CD14-positive monocyte (primary cell): ENCODE data around the gene SCART1. TPM values are rescaled to one million over a fixed set of nuclear protein-coding genes. Genes with fewer than 3 reads are reported as not detected.
A peak's percentile ranks its signal among the peaks of the same experiment; 100 is the strongest.

ENCODE experiments used
- DNase-seq, 3 donors: peaks; one replicate each; pipeline ENCODE4 v3.0.0-alpha.2; 2011 to 2022
- H2AFZ ChIP-seq: 2 replicates; pipeline ENCODE4 v1.6.0; 2012; ENCODE audit warnings: mild to moderate bottlenecking, low read depth, low read length, inconsistent platforms; ENCODE audit not compliant: insufficient read depth, poor library complexity, severe bottlenecking
- H3K27ac ChIP-seq, 2 donors: 1 replicate in 1 of 2; 2 replicates in 1 of 2; pipeline ENCODE4 v1.5.1; 2012 to 2013; ENCODE audit warnings: low read length in 2 of 2, control low read depth in 1 of 2, inconsistent platforms in 1 of 2, low read depth in 1 of 2, mild to moderate bottlenecking in 1 of 2
- H3K27me3 ChIP-seq, 2 donors: one replicate each; pipeline versions ENCODE4 v1.6.0 to v1.6.1; 2011 to 2013; ENCODE audit warnings: low read length in 2 of 2; ENCODE audit not compliant: control insufficient read depth in 2 of 2, insufficient read depth in 2 of 2
- H3K36me3 ChIP-seq, 2 donors: replicated peaks in 1 of 2; 1 replicate in 1 of 2; 2 replicates in 1 of 2; pipeline versions ENCODE4 v1.5.1 to v1.6.1; 2012 to 2013; ENCODE audit warnings: low read length in 2 of 2, control low read depth in 1 of 2, inconsistent platforms in 1 of 2, mild to moderate bottlenecking in 1 of 2; ENCODE audit not compliant: insufficient read depth in 2 of 2, control insufficient read depth in 1 of 2
- H3K4me1 ChIP-seq, 2 donors: 1 replicate in 1 of 2; 2 replicates in 1 of 2; pipeline versions ENCODE4 v1.5.1 to v1.6.1; 2012 to 2013; ENCODE audit warnings: low read length in 2 of 2, control low read depth in 1 of 2, inconsistent platforms in 1 of 2, mild to moderate bottlenecking in 1 of 2, moderate library complexity in 1 of 2; ENCODE audit not compliant: insufficient read depth in 2 of 2, control insufficient read depth in 1 of 2
- H3K4me2 ChIP-seq: replicated peaks from 2 replicates; pipeline ENCODE3; 2012; ENCODE audit warnings: low read length, moderate library complexity, mild to moderate bottlenecking; ENCODE audit not compliant: poor library complexity, severe bottlenecking; ENCODE audit errors: extremely low read depth
- H3K4me3 ChIP-seq, 3 experiments: fragments of 200-600 bp in 1 of 3; sonication (generic) in 1 of 3; replicated peaks in 1 of 3; 1 replicate in 2 of 3; 2 replicates in 1 of 3; pipeline ENCODE4 v1.5.1; 2011 to 2013; ENCODE audit warnings: low read length in 3 of 3, mild to moderate bottlenecking in 3 of 3, control low read depth in 2 of 3, low read depth in 2 of 3, inconsistent platforms in 1 of 3, moderate library complexity in 1 of 3
- H3K79me2 ChIP-seq: 2 replicates; pipeline ENCODE4 v1.6.0; 2012; ENCODE audit warnings: mild to moderate bottlenecking, control low read depth, inconsistent platforms, low read length, moderate library complexity; ENCODE audit not compliant: insufficient read depth
- H3K9ac ChIP-seq: 2 replicates; pipeline ENCODE4 v1.6.0; 2017; ENCODE audit warnings: low read length, mild to moderate bottlenecking; ENCODE audit not compliant: insufficient read depth, poor library complexity, severe bottlenecking
- H3K9me3 ChIP-seq, 2 donors: replicated peaks in 1 of 2; 1 replicate in 1 of 2; 2 replicates in 1 of 2; pipeline versions ENCODE4 v1.5.1 to v1.6.1; 2012 to 2013; ENCODE audit warnings: low read length in 2 of 2, control low read depth in 1 of 2; ENCODE audit not compliant: control insufficient read depth in 1 of 2, insufficient read depth in 1 of 2
- H4K20me1 ChIP-seq: 2 replicates; pipeline ENCODE4 v1.6.0; 2012; ENCODE audit warnings: mild to moderate bottlenecking, low read length, control low read depth, moderate library complexity; ENCODE audit not compliant: insufficient read depth
- H3K27ac Mint-ChIP-seq, 7 donors: one replicate each; pipeline ENCODE4 v1.8.0; 2020; ENCODE audit warnings: mild to moderate bottlenecking in 7 of 7, mixed read lengths in 7 of 7, moderate library complexity in 6 of 7, inconsistent platforms in 2 of 7
- H3K27me3 Mint-ChIP-seq, 3 donors: one replicate each; pipeline ENCODE4 v1.8.0; 2021 to 2022; ENCODE audit warnings: low read depth in 3 of 3, mild to moderate bottlenecking in 3 of 3, mixed read lengths in 3 of 3, moderate library complexity in 3 of 3, inconsistent platforms in 1 of 3
- H3K36me3 Mint-ChIP-seq, 2 donors: one replicate each; pipeline ENCODE4 v1.8.0; 2020; ENCODE audit warnings: mixed read lengths in 2 of 2, inconsistent platforms in 1 of 2, mild to moderate bottlenecking in 1 of 2
- H3K4me1 Mint-ChIP-seq: one replicate; pipeline ENCODE4 v1.8.0; 2020; ENCODE audit warnings: mild to moderate bottlenecking, mixed read lengths
- H3K4me3 Mint-ChIP-seq, 2 donors: one replicate each; pipeline ENCODE4 v1.8.0; 2020; ENCODE audit warnings: mild to moderate bottlenecking in 2 of 2, mixed read lengths in 2 of 2, moderate library complexity in 1 of 2
- H3K9me3 Mint-ChIP-seq, 7 donors: one replicate each; pipeline ENCODE4 v1.8.0; 2020 to 2022; ENCODE audit warnings: mixed read lengths in 7 of 7, mild to moderate bottlenecking in 6 of 7, moderate library complexity in 6 of 7, inconsistent platforms in 2 of 7
- CTCF ChIP-seq: fragments of 200-600 bp; IDR thresholded peaks from one replicate; pipeline ENCODE4 v1.8.0; 2022; ENCODE audit warnings: antibody characterized with exemption, mild to moderate bottlenecking
- WGBS: methylation state at CpG from one replicate; pipeline ENCODE4 v1.1.5; 2013; ENCODE audit warnings: missing lambda C conversion rate; ENCODE audit not compliant: insufficient coverage; 5-methylcytosine and 5-hydroxymethylcytosine counted together
- intact Hi-C, 2 donors: fragments of 100-400 bp; cut with micrococcal nuclease; formaldehyde crosslinking; loops; one replicate each; pipeline versions ENCODE4 v1.15.0 to v1.15.1; 2023
- polyA plus RNA-seq, 3 donors: library from polyadenylated mRNA; depleted of rRNA in 1 of 3; unstranded in 2 of 3; stranded (reverse) in 1 of 3; fragments of 300-500 nt in 2 of 3; fragments of >200 nt in 1 of 3; fragmentation: Illumina TruSeq in 2 of 3; gene quantifications; 1 replicate in 2 of 3; 2 replicates in 1 of 3; pipeline ENCODE4 v1.2.3, GENCODE V29; 2012 to 2021

Gene SCART1
- polyA plus RNA-seq, 3 donors = 1.1 TPM; not detected in 2

- no peaks in the 10 kb centered on the region for H4K20me1 ChIP-seq
- intact Hi-C loops = no loop called here
- H3K27ac Mint-ChIP-seq = peak overlapping the region in 2 of 7 donors; percentile 1 to 47
Measured at GRCh38 chr10:133455611-133456031, 1.9 kb downstream of the SCART1 start.

GRCh38 chr10:133456041-133456951, 2.6 kb downstream of the SCART1 start:
- intact Hi-C loops = no loop called here
- H3K36me3 Mint-ChIP-seq = no peaks in the 10 kb centered on the region
- Histone ChIP-seq H3K27ac (no peak overlapping the region), H4K20me1 (no peaks in the 10 kb centered on the region), H3K9ac (no peak overlapping the region), H3K4me3 (no peak overlapping the region), H3K79me2 (no peaks in the 10 kb centered on the region), H3K27me3 (no peaks in the 10 kb centered on the region), H3K4me1 (no peaks in the 10 kb centered on the region), H3K9me3 (peaks cover 0 to 3% of the 10 kb centered on the region in 2 donors), H2AFZ (no peak overlapping the region), H3K36me3 (no peaks in the 10 kb centered on the region), H3K4me2 (no peak overlapping the region)
- 93% methylated on average over 43 of the region's 46 CpGs for WGBS
- peak in 1 of 3 donors; percentile 3 for DNase-seq
- peaks cover 0 to 10% (median 3%) of the 10 kb centered on the region in 7 donors for H3K9me3 Mint-ChIP-seq
- no peaks in the 10 kb centered on the region for H3K4me1 Mint-ChIP-seq
- no peak overlapping the region for H3K27ac Mint-ChIP-seq
- no peak overlapping the region for H3K4me3 Mint-ChIP-seq
- no peak for TF ChIP-seq CTCF
- peaks cover 0 to 6% (median 0%) of the 10 kb centered on the region in 3 donors for H3K27me3 Mint-ChIP-seq

More at GRCh38 chr10:133455611-133456031, 1.9 kb downstream of the SCART1 start:
- no peak overlapping the region for H2AFZ ChIP-seq
- no peaks in the 10 kb centered on the region for H3K36me3 ChIP-seq
- no peak overlapping the region for H3K27ac ChIP-seq
- H3K9me3 ChIP-seq = peaks cover 0 to 3% of the 10 kb centered on the region in 2 donors
- H3K79me2 ChIP-seq = no peaks in the 10 kb centered on the region
- no peaks in the 10 kb centered on the region for H3K36me3 Mint-ChIP-seq
- DNase-seq = no peak
- H3K4me1 Mint-ChIP-seq = no peaks in the 10 kb centered on the region
- H3K9ac ChIP-seq = no peak overlapping the region
- no peaks in the 10 kb centered on the region for H3K27me3 ChIP-seq
- WGBS = 70% methylated on average over 6 of the region's 7 CpGs
- peaks cover 0 to 10% (median 3%) of the 10 kb centered on the region in 7 donors for H3K9me3 Mint-ChIP-seq
- H3K4me3 ChIP-seq = no peak overlapping the region
- no peak overlapping the region for H3K4me3 Mint-ChIP-seq
- H3K4me1 ChIP-seq = no peaks in the 10 kb centered on the region
- no peak overlapping the region for H3K4me2 ChIP-seq
- H3K27me3 Mint-ChIP-seq = peaks cover 0 to 6% (median 4%) of the 10 kb centered on the region in 3 donors
- TF ChIP-seq CTCF = no peak
